DMS 273 treated with DMSO at 0.1 percent for 48 hours (cell line): ENCODE results near the gene ITGA11.

Experiments used
- DNase-seq: peaks from one replicate; lab custom pipeline; 2025; lab: John Stamatoyannopoulos, UW

Gene ITGA11

DNA sequence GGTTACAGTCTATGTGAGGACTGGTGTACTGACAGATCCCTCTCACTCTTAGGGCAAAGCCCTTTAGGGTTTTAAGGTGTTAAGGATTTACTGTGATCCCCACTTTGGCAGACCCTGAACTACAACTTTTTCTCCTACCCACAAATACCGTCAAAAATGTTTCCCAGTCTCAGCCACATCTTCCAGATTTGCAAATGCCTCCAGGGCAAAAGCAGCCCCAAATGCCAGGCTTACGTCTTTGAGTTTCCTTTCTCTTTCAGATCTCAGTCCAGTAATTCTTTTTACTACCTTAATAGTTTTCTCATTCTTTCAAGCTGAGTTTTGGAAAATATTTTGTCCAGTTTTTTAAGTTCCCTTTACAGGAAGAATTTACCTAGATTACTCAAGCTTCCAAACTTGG, 13.4 kb upstream of the ITGA11 start:
- DNase-seq, result no peak

DNA sequence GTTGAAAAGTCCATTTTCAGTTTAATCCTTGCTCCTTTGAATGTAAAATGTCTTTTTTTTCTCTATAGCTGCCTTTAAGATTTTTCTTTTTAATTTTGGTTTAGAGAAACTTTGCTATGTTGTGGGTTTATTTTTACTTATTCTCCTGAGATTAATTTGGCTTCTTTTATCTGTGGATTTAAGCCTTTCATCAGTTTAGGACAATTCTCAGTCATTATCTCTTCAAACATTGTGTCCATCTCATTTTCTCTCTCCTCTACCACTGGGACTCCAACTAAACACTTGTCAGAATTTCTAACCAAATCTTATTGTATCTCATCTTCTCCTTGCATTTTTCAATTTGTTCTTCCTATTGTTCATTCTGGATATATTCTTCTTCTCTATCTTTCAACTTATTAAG, 12.4 kb upstream of the ITGA11 start:
- DNase-seq, result no peak

- no peak for DNase-seq
Measured at GRCh38 chr15:68442903-68443302, 10.9 kb upstream of the ITGA11 start.

DNA sequence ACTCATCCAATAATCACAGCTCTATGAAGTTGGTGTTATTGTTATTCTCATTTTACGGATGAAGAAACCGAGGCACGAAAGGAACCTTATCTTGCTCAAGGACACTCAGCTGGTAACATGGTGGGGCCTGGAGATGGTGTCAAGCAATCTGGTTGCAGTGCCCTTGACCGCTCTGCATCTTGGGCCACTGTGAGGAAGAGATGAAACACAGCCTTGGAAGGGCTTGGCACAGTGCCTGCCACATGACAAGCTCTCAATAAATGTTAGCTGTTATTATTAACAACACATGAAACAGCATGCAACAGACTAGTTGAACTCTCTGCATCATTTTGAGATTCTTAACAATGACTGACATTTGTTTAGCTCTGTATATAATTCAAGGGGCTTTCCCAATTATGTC, 10.1 kb upstream of the ITGA11 start:
- no peak for DNase-seq

DNA sequence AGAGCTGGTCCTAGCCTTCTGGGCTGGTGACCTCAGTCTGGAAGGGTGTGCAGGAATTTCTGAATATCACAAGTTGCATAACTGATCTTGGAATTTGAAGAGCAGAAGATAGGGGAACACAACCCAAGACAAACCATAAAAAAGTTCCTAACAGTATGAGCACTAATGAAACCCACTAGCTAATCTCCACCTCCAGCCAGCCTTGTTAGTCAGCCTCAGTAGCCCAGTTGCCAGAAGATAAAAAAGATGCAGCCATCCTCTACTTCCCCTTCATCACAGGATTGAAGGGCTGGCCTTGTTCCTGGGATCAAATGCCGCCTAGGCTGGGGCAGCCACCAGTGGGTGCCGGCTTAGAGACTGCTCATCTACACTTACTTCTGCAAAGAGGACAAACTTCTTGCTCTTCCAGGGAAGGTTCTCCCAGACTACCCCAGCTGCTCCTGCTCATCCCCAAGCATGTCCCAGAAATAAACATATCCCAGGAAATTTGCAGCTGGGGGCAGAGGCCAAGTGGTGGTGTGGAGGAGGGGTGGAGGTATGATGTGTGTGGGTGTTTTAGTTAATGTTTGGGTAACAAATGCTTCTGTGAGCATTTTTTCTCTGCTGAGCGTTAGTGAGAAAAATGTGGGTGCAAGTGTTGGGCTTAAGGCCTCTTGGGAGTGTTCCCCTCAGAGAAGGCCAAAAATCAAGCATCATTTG, 9.2 kb upstream of the ITGA11 start:
- no peak for DNase-seq

GRCh38 chr15:68440136-68440535, 8.2 kb upstream of the ITGA11 start:
- no peak for DNase-seq

DNA sequence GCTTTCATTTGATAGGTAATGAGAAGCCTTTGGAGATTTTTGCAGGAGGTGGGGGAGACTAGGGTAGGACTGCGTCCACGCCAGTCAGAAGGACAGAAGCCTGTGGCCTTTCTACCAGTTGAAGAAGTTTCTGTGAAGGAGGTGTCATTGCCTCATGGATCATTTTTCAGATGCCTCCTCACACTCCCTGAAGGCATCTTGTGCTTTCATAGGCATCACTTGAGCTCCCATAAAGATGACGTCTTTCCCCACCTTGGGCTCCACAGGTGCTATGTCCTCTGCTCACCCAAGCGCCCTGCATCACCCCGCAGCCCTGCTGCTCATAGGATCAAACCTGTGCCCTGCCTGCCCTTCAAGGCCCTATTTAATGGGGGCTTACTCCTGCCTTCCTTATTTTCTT, 7.5 kb upstream of the ITGA11 start:
- DNase-seq, result no peak

DNA sequence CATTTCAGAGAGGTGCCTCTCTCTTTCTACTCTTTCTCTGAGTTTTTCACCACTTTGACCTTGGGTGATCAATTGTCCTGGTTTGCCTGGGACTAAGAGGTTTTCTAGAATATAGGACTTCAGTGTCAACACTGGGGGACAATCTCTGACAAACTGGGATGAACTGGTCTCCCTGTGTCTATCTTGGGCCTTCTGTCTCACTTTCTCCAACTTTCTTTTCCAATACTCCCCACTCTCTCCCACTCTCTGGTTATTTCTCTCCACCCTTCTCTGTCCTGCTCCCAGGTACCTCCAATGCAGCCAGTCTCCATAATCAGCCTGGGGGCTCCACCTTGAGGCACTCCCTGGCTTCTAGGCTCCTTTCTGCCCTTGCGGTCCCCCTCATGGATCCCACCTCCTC, 4.7 kb upstream of the ITGA11 start:
- DNase-seq, result no peak

- DNase-seq, result no peak
Measured at GRCh38 chr15:68435966-68436365, 4.0 kb upstream of the ITGA11 start.

- no peak for DNase-seq
Measured at GRCh38 chr15:68434021-68434420, 2.1 kb upstream of the ITGA11 start.

DNA sequence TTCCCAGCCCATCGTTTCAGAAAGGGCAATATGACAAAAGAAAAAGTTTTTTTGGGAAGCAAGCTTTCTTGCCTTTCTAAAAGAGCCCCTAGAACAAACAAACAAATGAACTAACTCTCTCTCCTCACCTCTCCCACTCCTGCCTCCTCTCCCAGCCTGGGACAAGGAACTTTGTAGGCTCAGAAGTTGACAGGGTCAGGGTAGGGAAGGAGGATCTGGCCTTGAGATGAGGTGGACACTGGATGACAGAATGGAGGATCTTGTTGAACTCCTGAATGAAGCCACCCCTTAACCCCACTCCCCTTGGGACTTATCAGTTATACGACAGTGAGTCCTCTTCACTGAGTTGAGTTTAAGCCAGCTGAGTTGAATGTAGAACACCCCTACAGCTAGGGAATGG, 1.6 kb upstream of the ITGA11 start:
- no peak for DNase-seq

GRCh38 chr15:68432441-68433064, 590 bp upstream of the ITGA11 start:
- no peak for DNase-seq

DNA sequence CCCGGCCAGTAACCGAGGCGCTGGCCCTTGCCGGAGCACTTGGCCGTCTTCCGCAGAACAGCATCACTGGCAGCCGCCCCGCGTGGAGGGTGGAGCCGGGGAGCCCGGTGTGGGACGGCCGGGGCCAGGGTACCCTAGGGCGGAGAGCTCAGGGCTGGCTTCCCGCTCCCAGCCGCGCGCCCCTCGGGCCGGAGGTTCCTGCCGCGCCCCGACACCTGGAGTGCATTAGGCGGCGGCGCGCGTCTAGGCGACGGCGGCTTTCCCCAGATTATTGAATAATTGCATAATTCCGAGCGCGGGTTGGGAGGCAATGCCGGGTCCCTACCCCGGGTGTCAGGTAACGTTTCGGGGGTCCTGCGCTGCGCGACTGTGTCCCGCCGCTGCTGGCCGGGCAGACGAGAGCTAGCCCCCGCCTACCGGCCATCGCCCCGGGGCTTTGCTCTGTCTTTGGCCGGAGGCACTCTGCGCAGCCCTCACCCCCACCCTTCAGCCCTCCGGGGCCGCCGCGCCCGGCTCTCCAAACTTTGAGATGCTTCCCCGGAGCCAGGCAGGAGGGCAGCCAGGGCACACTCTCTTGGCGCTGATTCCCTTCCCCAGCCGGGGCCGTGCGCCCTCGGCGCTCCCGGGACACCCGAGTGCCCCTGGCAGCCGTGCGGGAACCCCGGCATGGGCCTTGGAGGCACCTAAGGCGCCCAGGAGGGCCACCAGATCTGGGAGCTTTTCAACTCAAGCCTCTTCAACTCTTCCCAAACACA, 749 bp downstream of the ITGA11 start:
- DNase-seq, result no peak

DNA sequence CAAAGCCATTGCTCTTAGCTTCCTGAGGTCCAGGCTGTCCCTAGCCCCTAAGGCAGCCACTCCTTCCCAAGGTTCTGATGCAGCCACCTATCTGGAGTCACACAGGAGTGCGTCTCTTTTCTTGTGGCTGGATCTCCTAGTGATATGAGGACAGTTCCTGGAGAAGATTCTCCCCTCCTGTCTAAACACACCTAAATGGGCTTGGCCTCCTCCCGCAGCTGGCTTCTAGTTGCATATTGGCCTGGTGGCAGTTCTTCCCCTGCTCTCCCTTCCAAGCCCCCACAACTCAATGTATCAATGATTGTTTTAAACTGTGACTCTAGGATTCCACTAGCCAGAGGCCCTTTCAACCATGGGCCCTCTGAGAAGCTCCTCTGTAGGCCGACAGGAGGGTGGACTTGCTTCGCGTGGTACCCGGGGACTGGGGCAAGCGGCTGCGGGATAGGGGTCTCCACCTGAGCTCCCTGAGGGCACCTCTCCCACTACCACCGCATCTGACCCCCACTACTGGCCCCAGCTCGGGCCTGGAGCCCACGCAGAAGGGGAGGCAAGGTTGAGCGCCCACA, 1.4 kb downstream of the ITGA11 start:
- DNase-seq, result no peak

GRCh38 chr15:68429691-68430470, 2.1 kb downstream of the ITGA11 start:
- DNase-seq, result no peak

- DNase-seq, result no peak
Measured at GRCh38 chr15:68428431-68428940, 3.5 kb downstream of the ITGA11 start.

GRCh38 chr15:68427963-68428362, 4.0 kb downstream of the ITGA11 start:
- no peak for DNase-seq

DNA sequence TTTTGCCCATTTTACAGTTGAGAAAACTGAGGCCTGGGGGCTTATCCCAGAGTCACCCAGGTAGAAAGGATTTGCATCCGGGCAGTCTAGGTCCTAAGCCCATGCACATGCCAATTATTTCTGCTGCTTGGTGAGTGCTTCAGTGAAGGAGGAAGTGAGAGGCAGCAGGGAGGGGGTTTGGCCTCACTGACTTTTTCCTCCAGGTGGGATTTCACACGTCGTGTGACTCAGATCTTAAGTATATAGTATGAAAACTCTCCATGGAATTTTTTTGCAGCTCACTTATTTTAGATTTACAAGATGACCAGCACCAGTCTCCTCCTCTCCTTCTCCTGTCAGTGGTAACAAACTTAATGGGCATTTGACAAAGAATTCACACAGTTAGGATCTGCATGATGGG, 4.6 kb downstream of the ITGA11 start:
- DNase-seq, result no peak

GRCh38 chr15:68426116-68426515, 5.8 kb downstream of the ITGA11 start:
- no peak for DNase-seq

DNA sequence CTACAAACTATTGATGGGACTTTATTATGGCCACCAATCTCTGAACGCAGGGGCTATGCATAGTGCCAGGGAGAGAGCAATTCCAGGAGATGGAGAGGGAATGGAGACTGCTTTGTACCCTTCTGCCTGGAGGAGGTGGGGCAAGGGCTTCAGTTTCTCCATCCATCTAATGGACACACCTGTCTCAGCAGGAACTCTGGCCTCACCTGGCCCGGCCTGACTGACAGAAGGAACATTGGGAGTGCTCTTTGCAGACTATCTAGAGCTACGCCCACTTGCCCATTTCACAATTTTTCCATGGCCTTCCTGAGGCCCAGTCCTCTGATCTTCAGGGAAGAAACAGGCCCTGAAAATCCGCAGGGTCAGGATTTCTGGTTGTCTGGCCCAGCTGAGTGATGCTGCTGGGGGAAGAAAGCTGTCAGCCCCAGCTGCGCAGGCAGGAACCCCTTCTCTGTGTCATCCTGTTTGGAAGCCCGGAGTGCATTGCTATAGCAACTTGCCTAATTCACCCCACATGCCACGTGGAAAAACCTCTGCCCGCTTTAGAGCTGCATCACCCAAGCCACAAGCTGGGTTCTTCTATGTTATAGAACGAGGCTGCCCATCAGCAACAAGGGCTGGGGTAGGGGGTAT, 6.4 kb downstream of the ITGA11 start:
- DNase-seq, result no peak

DNA sequence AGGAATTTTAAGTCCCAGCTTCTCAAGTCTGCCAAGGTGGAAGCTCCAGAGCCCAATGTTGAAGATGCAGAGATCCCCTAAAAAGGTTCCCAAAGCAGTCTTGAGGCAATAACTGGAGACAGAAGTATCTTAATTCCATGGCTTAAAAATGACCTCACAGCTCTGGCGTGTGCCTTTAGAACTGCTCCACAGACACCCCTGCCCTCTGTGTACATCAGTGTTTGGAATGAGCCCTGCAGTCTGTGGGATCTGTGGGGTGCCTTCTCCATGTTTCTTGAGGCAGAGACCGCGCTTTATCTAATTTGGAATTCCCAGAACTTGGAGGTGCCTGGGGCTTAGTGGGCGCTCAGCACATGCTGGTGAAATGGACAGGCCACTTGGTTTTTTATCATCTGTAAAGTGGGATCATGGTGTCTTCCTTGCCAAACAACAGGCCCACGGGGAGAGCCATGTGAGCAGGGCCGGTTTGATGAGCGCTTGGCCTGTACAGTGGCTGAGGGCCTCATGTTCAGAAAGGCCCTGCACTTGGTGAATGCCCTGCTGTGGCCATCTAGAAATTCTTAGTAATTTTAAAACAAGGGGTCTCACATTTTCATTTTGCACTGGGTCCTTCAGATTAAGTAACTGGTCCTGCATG, 7.1 kb downstream of the ITGA11 start:
- no peak for DNase-seq
